ENCODE measurements around the gene CPVL.

- no peak for TF ChIP-seq CTCF (IDR thresholded peaks at IDR 0.05; ENCODE audit: insufficient read depth, low read depth, low read length)
- no peak for TF ChIP-seq EZH2 (IDR thresholded peaks at IDR 0.05; ENCODE audit: insufficient read depth, low read length)
Measured at GRCh38 chr7:29040579-29040925, 105.8 kb downstream of the CPVL start.
